Mammary epithelial cell (primary cell): ENCODE results near the gene KDM4C.

ENCODE experiments used
- CTCF ChIP-seq, 2 donors: IDR thresholded peaks in 1 of 2; conservative IDR thresholded peaks in 1 of 2; 2 replicates each; pipeline ENCODE4 v1.5.1; 2011 to 2012; ENCODE audit warnings: inconsistent platforms in 2 of 2, low read length in 2 of 2, mild to moderate bottlenecking in 2 of 2, control low read depth in 1 of 2, low read depth in 1 of 2; ENCODE audit not compliant: insufficient read depth in 1 of 2; ENCODE audit errors: extremely low read depth in 1 of 2
- EZH2 ChIP-seq: IDR thresholded peaks from 2 replicates; pipeline ENCODE4 v1.6.1; 2012; ENCODE audit warnings: low read length, inconsistent platforms, borderline replicate concordance

GRCh38 chr9:6822696-6823095, 64.9 kb downstream of the KDM4C start:
- TF ChIP-seq CTCF (conservative IDR thresholded peaks at IDR 0.05 in 1 of 2, IDR thresholded peaks at IDR 0.05 in 1 of 2; ENCODE audit: extremely low read depth in 1 of 2, insufficient read depth in 1 of 2, low read depth in 1 of 2, low read length in 2 of 2) (no peak), EZH2 (no peak)
